ENCODE data around the gene CLASRP.

CLASRP gene

GRCh38 chr19:45016388-45017314, 22.2 kb upstream of the CLASRP start:
- Histone ChIP-seq H3K4me1 (peaks cover 0 to 3% (median 0%) of the 10 kb centered on the region in 4 donors), H3K9me3 (no peaks in the 10 kb centered on the region), H3K36me3 (peaks cover 0 to 35% (median 13%) of the 10 kb centered on the region in 3 donors), H3K27ac (no peak overlapping the region), H3K27me3 (no peaks in the 10 kb centered on the region), H3K4me3 (no peak overlapping the region)
- TF ChIP-seq CTCF (IDR thresholded peaks at IDR 0.05) = peak; percentile 49 to 54
- intact Hi-C loops (cut with DNase I; ENCODE audit: low total_unique reads) = no loop called here
- peak; percentile 62 to 73 for DNase-seq

GRCh38 chr19:45019187-45019586, 19.7 kb upstream of the CLASRP start:
- peaks cover 0 to 12% (median 0%) of the 10 kb centered on the region in 3 donors for H3K36me3 ChIP-seq
- no peak overlapping the region for H3K27ac ChIP-seq
- H3K4me3 ChIP-seq = no peak overlapping the region
- no peak for TF ChIP-seq CTCF (IDR thresholded peaks at IDR 0.05)
- no peaks in the 10 kb centered on the region for H3K9me3 ChIP-seq
- no peaks in the 10 kb centered on the region for H3K27me3 ChIP-seq
- intact Hi-C loops (cut with DNase I; ENCODE audit: low total_unique reads) = no loop called here
- no peak for DNase-seq
- peaks cover 0 to 3% (median 0%) of the 10 kb centered on the region in 4 donors for H3K4me1 ChIP-seq

- Histone ChIP-seq H3K4me3 (no peak overlapping the region), H3K9me3 (no peaks in the 10 kb centered on the region), H3K27ac (no peak overlapping the region), H3K4me1 (peaks cover 0 to 3% (median 0%) of the 10 kb centered on the region in 4 donors), H3K27me3 (no peaks in the 10 kb centered on the region), H3K36me3 (peaks cover 0 to 3% (median 0%) of the 10 kb centered on the region in 3 donors)
- intact Hi-C loops (cut with DNase I; ENCODE audit: low total_unique reads) = no loop called here
- TF ChIP-seq CTCF (IDR thresholded peaks at IDR 0.05) = no peak
- DNase-seq = no peak
Observed at GRCh38 chr19:45020071-45020470, 18.8 kb upstream of the CLASRP start.

- no peak for DNase-seq
- H3K27ac ChIP-seq = no peak overlapping the region
- H3K36me3 ChIP-seq = peaks cover 0 to 7% (median 6%) of the 10 kb centered on the region in 3 donors
- no peaks in the 10 kb centered on the region for H3K27me3 ChIP-seq
- intact Hi-C loops (cut with DNase I; ENCODE audit: low total_unique reads) = no loop called here
- no peaks in the 10 kb centered on the region for H3K9me3 ChIP-seq
- H3K4me3 ChIP-seq = no peak overlapping the region
- peaks cover 0 to 2% (median 0%) of the 10 kb centered on the region in 4 donors for H3K4me1 ChIP-seq
- TF ChIP-seq CTCF (IDR thresholded peaks at IDR 0.05) = no peak
Observed at GRCh38 chr19:45021971-45022370, 16.9 kb upstream of the CLASRP start.

GRCh38 chr19:45023048-45023447, 15.8 kb upstream of the CLASRP start:
- H3K27ac ChIP-seq = no peak overlapping the region
- intact Hi-C loops (cut with DNase I; ENCODE audit: low total_unique reads) = no loop called here
- no peak for TF ChIP-seq CTCF (IDR thresholded peaks at IDR 0.05)
- DNase-seq = no peak
- peaks cover 0 to 14% (median 7%) of the 10 kb centered on the region in 3 donors for H3K36me3 ChIP-seq
- no peak overlapping the region for H3K4me3 ChIP-seq
- no peaks in the 10 kb centered on the region for H3K9me3 ChIP-seq
- no peaks in the 10 kb centered on the region for H3K27me3 ChIP-seq
- no peaks in the 10 kb centered on the region for H3K4me1 ChIP-seq
